Stimulated activated CD4-positive, alpha-beta T cell treated with anti-CD3 and anti-CD28 coated beads, Interleukin-4, amount 100 ng/mL, for 48 hours (primary cell): ENCODE data around the gene KRTAP10-11.
"Not testable (repeated sequence)": the region's sequence is repeated elsewhere in the genome, so short reads cannot be mapped to it uniquely, and the experiment has no call there.

ENCODE experiments used
- DNase-seq, 2 donors: peaks; one replicate each; pipeline ENCODE4 v3.0.0-alpha.2; 2020; ENCODE audit warnings: low read depth in 2 of 2

The KRTAP10-11 gene

GRCh38 chr21:44666401-44667320, 20.4 kb downstream of the KRTAP10-11 start, which contains the start of gene KRTAP12-2:
KRTAP12-2 (minus strand) TSS chr21:44666927; CDS start chr21:44666886, 41 bp downstream.
- DNase-seq: no peak

GRCh38 chr21:44667612-44668011, 21.4 kb downstream of the KRTAP10-11 start:
- DNase-seq: no peak

GRCh38 chr21:44670642-44671432, 24.6 kb downstream of the KRTAP10-11 start:
- no peak for DNase-seq

- DNase-seq: no peak
Observed at GRCh38 chr21:44671911-44672310, 25.7 kb downstream of the KRTAP10-11 start.

- no peak for DNase-seq
Observed at GRCh38 chr21:44677881-44678280, 31.7 kb downstream of the KRTAP10-11 start.

GRCh38 chr21:44681152-44681551, 34.9 kb downstream of the KRTAP10-11 start:
- no peak for DNase-seq

- DNase-seq: no peak
Observed at GRCh38 chr21:44681861-44682579, 35.8 kb downstream of the KRTAP10-11 start, which contains the start of gene KRTAP12-1. KRTAP12-1 (minus strand) TSS chr21:44682163; CDS start chr21:44682123, 40 bp downstream.

GRCh38 chr21:44682580-44683151, 36.5 kb downstream of the KRTAP10-11 start:
- DNase-seq: no peak

GRCh38 chr21:44684077-44684476, 37.9 kb downstream of the KRTAP10-11 start:
- no peak for DNase-seq

- DNase-seq: no peak
Observed at GRCh38 chr21:44684483-44684882, 38.3 kb downstream of the KRTAP10-11 start.

- DNase-seq: not testable (repeated sequence)
Observed at GRCh38 chr21:44685050-44685449, 38.8 kb downstream of the KRTAP10-11 start.

- no peak for DNase-seq
Observed at GRCh38 chr21:44686000-44686781, 40.0 kb downstream of the KRTAP10-11 start.

- no peak for DNase-seq
Observed at GRCh38 chr21:44686843-44687561, 40.8 kb downstream of the KRTAP10-11 start.

- no peak for DNase-seq
Observed at GRCh38 chr21:44687671-44688070, 41.5 kb downstream of the KRTAP10-11 start.

- DNase-seq: not testable (repeated sequence)
Observed at GRCh38 chr21:44689740-44690139, 43.5 kb downstream of the KRTAP10-11 start.

GRCh38 chr21:44691686-44692085, 45.5 kb downstream of the KRTAP10-11 start:
- no peak for DNase-seq

- no peak for DNase-seq
Observed at GRCh38 chr21:44692798-44693512, 46.7 kb downstream of the KRTAP10-11 start.

GRCh38 chr21:44694776-44695175, 48.6 kb downstream of the KRTAP10-11 start:
- no peak for DNase-seq

GRCh38 chr21:44695184-44695583, 49.0 kb downstream of the KRTAP10-11 start:
- DNase-seq: no peak
